ENCODE data around the gene ARMC9. TPM values are rescaled to one million over a fixed set of nuclear protein-coding genes. Genes with fewer than 3 reads are reported as not detected.

ARMC9 gene
- total RNA-seq, 1 donor from 2014 or later: 27.5 TPM

- Histone ChIP-seq H3K36me3 (ENCODE audit: control insufficient read depth, insufficient read depth, low read length) (no peaks in the 10 kb centered on the region), H3K4me3 (ENCODE audit: low read depth, low read length) (no peak overlapping the region), H3K27me3 (ENCODE audit: control insufficient read depth, insufficient read depth, low read length) (no peaks in the 10 kb centered on the region)
- no peak for DNase-seq (ENCODE audit: low read depth)
- TF ChIP-seq, protein P1, sequence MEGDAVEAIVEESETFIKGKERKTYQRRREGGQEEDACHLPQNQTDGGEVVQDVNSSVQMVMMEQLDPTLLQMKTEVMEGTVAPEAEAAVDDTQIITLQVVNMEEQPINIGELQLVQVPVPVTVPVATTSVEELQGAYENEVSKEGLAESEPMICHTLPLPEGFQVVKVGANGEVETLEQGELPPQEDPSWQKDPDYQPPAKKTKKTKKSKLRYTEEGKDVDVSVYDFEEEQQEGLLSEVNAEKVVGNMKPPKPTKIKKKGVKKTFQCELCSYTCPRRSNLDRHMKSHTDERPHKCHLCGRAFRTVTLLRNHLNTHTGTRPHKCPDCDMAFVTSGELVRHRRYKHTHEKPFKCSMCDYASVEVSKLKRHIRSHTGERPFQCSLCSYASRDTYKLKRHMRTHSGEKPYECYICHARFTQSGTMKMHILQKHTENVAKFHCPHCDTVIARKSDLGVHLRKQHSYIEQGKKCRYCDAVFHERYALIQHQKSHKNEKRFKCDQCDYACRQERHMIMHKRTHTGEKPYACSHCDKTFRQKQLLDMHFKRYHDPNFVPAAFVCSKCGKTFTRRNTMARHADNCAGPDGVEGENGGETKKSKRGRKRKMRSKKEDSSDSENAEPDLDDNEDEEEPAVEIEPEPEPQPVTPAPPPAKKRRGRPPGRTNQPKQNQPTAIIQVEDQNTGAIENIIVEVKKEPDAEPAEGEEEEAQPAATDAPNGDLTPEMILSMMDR (IDR thresholded peaks at IDR 0.05; ENCODE audit: insufficient read depth, low read length, poor library complexity, severe bottlenecking): no peak
Measured at GRCh38 chr2:231319867-231320266, 121.4 kb downstream of the ARMC9 start.

DNA sequence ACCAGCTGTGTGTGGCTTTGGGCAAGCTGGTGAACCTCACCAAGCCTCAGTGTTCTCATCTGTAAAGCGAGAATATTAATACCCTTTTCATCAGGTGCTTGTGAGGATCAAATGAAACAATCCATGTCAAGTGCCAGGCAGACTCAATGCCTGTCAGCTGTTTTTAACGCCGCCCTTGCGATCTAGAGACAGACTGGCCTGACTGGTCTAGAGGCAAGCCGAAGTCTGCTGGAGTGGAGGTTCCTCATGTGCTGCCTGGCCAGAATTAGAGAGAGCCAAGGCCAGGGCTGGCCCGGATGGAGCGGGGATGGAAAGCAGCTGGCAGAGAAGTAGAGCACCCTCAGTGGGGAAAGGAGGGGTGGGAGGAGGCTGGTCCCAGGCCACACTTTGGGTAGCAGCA is 122.6 kb downstream of the ARMC9 start:
- TF ChIP-seq, protein P1 (IDR thresholded peaks at IDR 0.05; ENCODE audit: insufficient read depth, low read length, poor library complexity, severe bottlenecking): no peak
- Histone ChIP-seq H3K36me3 (ENCODE audit: control insufficient read depth, insufficient read depth, low read length) (no peaks in the 10 kb centered on the region), H3K4me3 (ENCODE audit: low read depth, low read length) (no peak overlapping the region), H3K27me3 (ENCODE audit: control insufficient read depth, insufficient read depth, low read length) (no peaks in the 10 kb centered on the region)
- DNase-seq (ENCODE audit: low read depth): no peak

DNA sequence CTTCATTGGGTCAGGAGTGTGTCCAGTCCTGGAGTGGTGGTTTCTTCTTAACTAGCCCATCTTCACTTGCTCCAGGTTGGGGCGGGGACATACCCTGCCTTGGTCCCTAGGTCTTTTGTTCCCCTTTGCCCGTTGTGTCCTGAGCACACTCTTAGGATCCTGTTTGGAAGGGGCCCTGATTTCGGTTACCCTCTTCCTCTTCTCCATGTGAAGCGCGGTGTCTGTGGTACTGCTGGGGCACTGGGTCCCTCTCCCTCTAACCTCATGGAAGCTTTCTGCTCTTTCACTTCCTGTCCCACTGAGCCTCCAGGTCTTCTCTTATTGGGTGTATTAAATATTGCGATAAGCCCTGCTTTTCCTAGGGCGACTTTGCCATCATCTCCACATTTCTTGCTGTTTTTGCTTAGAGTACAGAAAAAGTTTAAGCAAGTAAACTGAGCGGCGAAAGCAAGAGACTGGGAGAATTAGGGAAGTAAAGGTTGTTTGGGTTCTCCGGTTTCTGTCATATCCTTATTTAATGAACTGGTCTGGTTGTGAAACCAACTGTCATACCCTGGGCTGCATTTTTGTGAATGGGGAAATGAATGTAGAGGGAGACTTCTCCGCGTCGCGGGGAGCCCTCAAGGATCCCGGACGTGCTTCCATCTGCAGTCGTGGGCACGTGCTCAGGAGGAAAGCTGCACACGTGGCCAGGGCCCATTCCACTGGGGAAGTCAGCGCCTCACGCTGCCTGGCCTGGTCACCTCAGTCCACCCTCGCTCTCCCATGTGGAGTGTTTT is 123.3 kb downstream of the ARMC9 start:
- Histone ChIP-seq H3K27me3 (ENCODE audit: control insufficient read depth, insufficient read depth, low read length) (no peaks in the 10 kb centered on the region), H3K4me3 (ENCODE audit: low read depth, low read length) (no peak overlapping the region), H3K36me3 (ENCODE audit: control insufficient read depth, insufficient read depth, low read length) (no peaks in the 10 kb centered on the region)
- TF ChIP-seq, protein P1 (IDR thresholded peaks at IDR 0.05; ENCODE audit: insufficient read depth, low read length, poor library complexity, severe bottlenecking): no peak
- DNase-seq (ENCODE audit: low read depth): no peak

DNA sequence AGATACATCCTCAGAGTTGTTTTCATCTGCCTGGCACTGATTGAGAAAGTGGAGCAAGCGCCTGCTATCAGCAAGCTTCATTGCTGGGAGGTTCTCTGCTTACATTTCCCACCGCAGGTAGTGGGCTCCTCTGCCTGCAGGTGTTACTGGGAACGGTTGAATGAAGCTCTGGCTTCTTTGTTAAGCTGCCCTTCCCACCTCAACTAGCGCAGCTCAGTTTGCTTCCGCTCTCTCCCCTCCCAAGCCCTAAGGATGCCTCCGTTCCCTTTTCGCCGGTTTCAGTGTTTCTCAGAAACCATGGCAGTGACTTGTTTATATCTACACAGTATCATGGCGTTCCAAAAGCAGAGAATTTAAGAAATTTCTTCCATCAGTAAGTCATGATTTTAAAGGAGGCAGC is 124.9 kb downstream of the ARMC9 start:
- TF ChIP-seq, protein P1 (IDR thresholded peaks at IDR 0.05; ENCODE audit: insufficient read depth, low read length, poor library complexity, severe bottlenecking): no peak
- no peak overlapping the region for H3K4me3 ChIP-seq (ENCODE audit: low read depth, low read length)
- no peak for DNase-seq (ENCODE audit: low read depth)
- no peaks in the 10 kb centered on the region for H3K36me3 ChIP-seq (ENCODE audit: control insufficient read depth, insufficient read depth, low read length)
- no peaks in the 10 kb centered on the region for H3K27me3 ChIP-seq (ENCODE audit: control insufficient read depth, insufficient read depth, low read length)

DNA sequence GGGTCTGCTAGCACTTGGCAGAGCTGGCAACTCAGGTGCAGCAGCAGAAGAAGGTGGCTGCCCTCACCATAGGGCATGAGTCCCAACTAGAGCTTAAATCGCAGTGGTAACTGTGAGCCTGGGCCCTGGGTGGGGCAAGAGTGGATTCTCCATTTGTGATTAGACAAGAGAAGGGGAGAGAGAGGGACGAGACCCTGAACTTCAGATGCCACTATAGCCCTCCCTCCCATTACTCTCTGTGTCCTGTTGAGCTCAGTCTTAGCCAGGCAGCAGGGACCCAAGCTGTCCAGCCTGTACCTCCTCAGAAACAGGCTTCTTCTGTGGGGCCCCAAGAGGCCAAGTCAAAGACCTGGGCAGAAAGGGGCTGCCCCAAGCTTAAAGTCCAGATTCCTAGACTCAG is 127.4 kb downstream of the ARMC9 start:
- H3K4me3 ChIP-seq (ENCODE audit: low read depth, low read length): no peak overlapping the region
- TF ChIP-seq, protein P1 (IDR thresholded peaks at IDR 0.05; ENCODE audit: insufficient read depth, low read length, poor library complexity, severe bottlenecking): no peak
- no peak for DNase-seq (ENCODE audit: low read depth)
- no peaks in the 10 kb centered on the region for H3K27me3 ChIP-seq (ENCODE audit: control insufficient read depth, insufficient read depth, low read length)
- no peaks in the 10 kb centered on the region for H3K36me3 ChIP-seq (ENCODE audit: control insufficient read depth, insufficient read depth, low read length)

- no peak for DNase-seq (ENCODE audit: low read depth)
- no peaks in the 10 kb centered on the region for H3K36me3 ChIP-seq (ENCODE audit: control insufficient read depth, insufficient read depth, low read length)
- no peaks in the 10 kb centered on the region for H3K27me3 ChIP-seq (ENCODE audit: control insufficient read depth, insufficient read depth, low read length)
- H3K4me3 ChIP-seq (ENCODE audit: low read depth, low read length): no peak overlapping the region
- TF ChIP-seq, protein P1 (IDR thresholded peaks at IDR 0.05; ENCODE audit: insufficient read depth, low read length, poor library complexity, severe bottlenecking): no peak
Measured at GRCh38 chr2:231326404-231326803, 128.0 kb downstream of the ARMC9 start.
